HG03095 (cell line): ENCODE measurements around the gene TMEM219.

ENCODE experiments used
- ATAC-seq: cut with Tn5 transposase; IDR thresholded peaks from one replicate; pipeline ENCODE4 v1.9.1; 2021; ENCODE audit warnings: moderate library complexity; ENCODE audit not compliant: unreplicated experiment

TMEM219 gene

GRCh38 chr16:29978564-29979270, 16.8 kb downstream of the TMEM219 start:
- no peak for ATAC-seq

DNA sequence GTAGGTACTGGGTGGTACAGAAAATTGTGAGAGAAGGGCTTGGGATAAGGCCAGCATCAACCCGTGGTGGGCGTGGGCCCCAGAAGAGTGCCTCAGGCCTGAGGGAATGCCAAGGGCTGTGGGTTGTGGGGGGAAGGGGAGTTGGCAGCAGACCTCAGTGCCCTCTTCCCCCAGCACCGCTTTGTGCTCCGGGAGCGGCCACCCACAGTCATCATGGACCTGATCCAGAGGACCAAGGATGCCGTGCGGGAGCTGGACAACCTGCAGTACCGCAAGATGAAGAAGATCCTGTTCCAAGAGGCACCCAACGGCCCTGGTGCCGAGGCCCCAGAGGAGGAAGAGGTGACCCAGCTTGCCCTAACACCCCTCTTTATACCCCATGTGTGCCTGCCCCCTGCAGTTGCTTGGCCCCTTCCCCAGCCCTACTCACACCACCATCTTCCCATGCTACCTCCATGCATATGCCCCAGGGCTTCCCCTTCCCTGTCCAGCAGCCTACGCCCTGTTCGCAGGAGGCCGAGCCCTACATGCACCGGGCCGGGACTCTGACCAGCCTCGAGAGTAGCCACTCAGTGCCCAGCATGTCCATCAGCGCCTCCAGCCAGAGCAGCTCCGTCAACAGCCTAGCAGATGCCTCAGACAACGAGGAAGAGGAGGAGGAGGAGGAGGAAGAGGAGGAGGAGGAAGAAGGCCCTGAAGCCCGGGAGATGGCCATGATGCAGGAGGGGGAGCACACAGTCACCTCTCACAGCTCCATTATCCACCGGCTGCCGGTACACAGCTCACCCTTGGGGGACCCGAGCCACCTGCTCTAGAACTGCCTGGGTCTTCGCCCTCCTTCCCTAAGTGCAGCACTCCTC, 20.9 kb downstream of the TMEM219 start:
- no peak for ATAC-seq

DNA sequence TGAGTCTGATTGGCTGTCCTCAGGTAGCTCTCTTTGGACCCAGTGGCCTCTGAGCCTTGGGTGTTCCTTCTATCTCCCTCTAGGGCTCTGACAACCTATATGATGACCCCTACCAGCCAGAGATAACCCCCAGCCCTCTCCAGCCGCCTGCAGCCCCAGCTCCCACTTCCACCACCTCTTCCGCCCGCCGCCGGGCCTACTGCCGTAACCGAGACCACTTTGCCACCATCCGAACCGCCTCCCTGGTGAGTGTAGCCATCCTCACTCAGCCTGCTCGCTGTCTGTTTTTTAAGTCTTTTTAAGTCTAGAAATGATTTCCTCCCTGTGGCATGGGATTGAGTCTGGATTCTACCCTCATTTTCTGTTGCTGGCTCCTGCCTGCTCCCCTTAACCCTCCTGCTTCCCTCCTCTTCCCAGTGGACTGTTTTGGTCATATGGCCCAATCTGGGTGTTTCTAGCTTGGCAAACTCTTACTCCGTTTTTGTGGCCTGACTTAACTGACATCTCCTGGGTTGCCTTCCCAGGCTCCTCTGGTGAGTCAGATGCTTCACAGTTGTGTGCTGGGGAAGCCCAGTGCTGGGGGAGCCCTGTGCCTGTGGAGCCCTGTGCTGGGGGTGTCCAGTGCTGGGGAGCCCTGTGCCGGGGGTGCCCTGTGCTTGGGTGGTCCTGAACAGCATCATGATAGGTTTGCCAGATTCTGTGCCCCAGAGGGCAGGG, 21.7 kb downstream of the TMEM219 start:
- no peak for ATAC-seq

DNA sequence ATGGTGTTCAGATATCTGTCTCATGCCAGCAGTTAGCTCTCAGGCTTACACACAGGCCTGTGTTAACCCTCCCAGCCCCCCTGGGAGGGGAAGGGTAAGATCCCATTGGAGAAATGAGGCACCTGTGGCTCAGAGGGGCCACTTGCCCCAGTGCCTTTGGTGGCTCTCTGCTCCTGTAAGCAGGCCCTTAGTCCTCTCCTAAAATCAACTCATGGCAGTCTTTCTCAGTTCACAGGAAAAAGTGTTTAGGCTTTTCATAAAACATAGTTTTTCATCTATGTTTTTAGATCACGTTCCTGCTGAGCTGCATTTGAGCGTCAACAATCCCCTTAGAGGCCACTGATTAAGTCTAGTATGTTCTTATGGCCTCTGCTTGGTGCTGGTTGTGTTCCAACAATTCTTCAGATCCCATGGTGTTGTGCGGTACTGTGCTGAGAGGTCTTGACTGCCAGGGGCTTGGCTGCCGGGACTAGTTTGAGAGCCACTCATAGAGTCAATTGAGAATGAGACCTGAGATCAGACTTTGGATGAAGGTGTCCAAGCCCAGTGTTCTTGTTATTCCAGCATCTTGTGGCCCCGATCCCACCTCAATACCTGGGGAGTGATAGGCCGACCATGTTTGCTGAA, 22.4 kb downstream of the TMEM219 start:
- ATAC-seq: no peak

DNA sequence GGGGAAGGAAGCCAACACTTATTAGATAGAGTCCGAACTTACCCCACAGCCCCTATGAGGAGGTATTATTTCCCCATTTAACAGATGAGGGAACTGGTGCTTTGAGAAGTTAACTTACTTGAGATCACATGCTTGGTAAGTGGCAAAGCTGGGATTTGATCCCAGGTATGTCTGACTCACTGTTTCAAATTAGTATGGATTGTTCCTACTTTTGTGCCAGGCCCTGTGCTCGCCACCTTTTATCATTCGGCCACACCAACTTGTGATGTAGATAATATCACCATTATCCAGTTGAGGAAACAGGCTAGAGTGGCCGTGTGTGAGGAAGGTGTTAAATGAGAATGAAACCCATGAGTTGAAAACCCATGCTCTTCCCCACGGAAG, 22.9 kb downstream of the TMEM219 start:
- no peak for ATAC-seq

GRCh38 chr16:29985271-29985811, 23.5 kb downstream of the TMEM219 start:
- ATAC-seq: no peak

- ATAC-seq: no peak
Measured at GRCh38 chr16:29986231-29986630, 24.4 kb downstream of the TMEM219 start.

- no peak for ATAC-seq
Measured at GRCh38 chr16:29986931-29987330, 25.1 kb downstream of the TMEM219 start.

GRCh38 chr16:29987371-29988085, 25.6 kb downstream of the TMEM219 start:
- ATAC-seq: no peak

DNA sequence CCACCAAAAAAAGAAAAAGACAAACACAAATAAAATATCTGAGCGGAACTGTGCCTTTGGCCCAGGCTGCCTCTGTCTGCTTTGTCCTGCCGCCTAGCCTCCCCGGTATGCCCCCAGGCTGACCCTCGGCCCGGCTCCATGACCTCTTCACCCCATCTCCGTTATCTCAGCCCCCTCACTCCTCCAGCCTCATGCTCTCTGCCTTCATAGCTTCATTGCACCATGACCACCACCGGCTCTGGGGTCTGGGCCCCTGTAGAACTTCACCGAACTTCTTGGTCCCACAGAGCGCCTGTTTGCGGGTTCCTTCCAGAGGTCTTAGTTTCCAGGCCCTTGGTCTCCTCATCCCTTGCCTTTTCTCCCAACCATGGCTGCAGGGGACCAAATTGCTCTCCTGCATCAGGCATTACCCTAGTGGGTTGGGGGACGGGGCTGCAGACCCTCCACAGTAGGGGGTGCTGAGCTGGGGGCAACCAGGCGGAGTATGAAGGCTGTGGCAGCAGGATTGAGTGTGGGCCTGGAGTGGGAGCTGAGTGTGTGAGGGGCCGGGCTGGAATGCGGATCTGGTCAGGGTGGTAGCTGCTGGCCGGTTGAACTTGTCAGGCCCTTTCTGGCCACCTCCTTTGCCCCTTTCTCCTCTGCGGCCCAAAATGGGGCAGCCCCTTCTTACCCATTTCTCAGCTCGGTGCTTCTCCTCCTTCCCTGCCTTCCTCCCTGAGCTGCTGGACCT, 26.6 kb downstream of the TMEM219 start:
- no peak for ATAC-seq

DNA sequence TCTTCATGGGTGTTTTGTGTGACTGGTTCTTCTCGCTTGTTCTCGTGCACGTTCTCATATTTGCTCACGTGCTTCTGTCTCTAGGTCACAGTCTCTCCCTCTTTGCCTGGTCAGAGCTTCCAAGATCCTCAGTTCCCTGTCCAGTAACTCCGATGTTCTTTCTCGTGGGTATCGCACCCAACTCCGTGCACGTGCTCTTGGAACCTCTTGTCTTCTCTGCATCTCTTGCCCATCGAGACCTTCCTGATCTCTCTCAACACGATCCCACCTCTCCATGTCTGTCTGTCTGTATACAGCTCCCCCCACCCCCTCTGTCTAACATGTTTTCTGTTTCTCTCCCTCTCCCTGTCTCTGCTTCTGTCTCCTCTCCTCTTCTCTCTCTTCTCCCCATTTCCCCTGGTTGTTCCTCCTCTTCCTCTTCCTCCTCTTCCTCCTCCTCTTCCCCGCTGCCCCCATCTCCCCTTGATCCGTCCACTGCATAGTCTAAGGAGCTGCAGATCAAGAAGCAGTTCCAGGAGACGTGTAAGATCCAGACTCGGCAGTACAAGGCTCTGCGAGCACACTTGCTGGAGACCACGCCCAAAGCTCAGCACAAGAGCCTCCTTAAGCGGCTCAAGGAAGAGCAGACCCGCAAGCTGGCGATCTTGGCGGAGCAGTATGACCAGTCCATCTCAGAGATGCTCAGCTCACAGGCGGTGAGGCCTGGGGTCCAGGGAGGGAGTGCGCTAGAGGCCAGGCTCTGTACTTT, 27.4 kb downstream of the TMEM219 start:
- ATAC-seq: no peak

DNA sequence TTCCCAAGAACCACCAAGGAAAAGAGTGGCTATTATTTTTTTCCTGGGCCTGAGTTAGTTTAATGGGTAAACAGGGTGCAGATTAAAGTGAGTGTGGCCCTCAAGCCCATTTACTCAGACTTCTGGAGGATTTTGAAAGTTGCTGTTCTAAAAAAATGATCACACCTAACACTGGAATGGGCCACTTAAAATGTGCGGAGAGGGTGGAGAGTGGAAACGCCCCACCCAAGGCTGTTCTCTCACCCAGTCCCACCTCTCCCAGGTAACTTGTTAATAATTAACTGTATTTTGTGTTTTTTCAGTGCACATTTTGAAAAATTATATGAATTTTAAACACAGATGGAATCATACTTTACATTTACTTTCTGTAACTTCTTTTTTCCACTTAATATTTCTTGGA, 28.2 kb downstream of the TMEM219 start:
- ATAC-seq: no peak

GRCh38 chr16:29990883-29991570, 29.1 kb downstream of the TMEM219 start:
- no peak for ATAC-seq

GRCh38 chr16:29991571-29991904, 29.7 kb downstream of the TMEM219 start:
- no peak for ATAC-seq

GRCh38 chr16:29992344-29992967, 30.6 kb downstream of the TMEM219 start:
- ATAC-seq: no peak

- ATAC-seq: no peak
Measured at GRCh38 chr16:29993191-29993902, 31.5 kb downstream of the TMEM219 start.

DNA sequence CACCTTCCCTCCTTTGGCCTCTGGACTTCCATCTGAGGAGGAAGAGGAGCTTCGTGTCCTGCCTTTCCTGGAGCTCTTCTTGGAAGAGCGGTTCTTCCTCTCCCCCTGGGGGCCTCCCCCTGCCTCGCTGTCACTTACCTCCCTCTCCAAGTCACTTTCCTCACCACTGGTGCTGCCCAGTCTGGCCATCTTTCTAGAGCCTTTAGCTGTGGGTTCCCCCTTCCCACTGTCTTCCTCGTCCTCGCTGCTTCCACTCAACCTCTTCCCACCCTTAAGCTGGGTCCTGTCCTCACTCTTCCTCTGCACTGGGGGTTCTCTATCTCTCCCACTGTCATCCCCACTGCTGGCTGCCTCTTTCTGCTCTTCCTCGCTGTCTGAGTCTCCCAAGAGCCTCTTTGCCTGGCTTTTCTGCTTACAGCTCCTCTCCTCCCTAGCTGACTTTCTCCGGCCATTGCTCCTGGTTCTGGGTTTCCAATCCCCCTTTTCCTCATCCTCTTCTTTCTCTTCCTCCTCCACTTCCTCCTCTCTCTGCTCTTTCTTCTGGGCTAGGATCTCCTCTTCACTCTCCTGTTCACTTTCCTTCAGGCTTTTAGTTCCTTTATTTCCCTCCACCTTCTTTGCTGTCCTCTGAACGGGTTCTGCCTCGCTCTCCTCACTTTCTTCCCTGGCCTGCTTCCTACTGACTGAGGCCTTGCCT, 32.2 kb downstream of the TMEM219 start:
- ATAC-seq: no peak
